Fibroblast of the aortic adventitia (primary cell): ENCODE measurements around the gene FFAR2. TPM values are rescaled to one million over a fixed set of nuclear protein-coding genes. Genes with fewer than 3 reads are reported as not detected.

Source experiments
- DNase-seq: peaks from one replicate; pipeline ENCODE4 v3.0.0-alpha.2; 2010; ENCODE audit warnings: low read depth
- H3K4me3 ChIP-seq: 2 replicates; pipeline ENCODE4 v1.5.1; 2011; ENCODE audit warnings: low read depth, mild to moderate bottlenecking, control low read depth, low read length, moderate library complexity
- CTCF ChIP-seq: IDR thresholded peaks from 2 replicates; pipeline ENCODE4 v1.5.1; 2011; ENCODE audit warnings: mild to moderate bottlenecking, low read length, control low read depth, inconsistent platforms; ENCODE audit not compliant: insufficient read depth
- small RNA-seq: library from RNA; depleted of rRNA; stranded (forward); fragments of <200 nt; gene quantifications from one replicate; pipeline ENCODE3, GENCODE V24; 2012
- total RNA-seq: library from RNA; depleted of rRNA; stranded (reverse); fragments of >200 nt; gene quantifications from 2 replicates; pipeline ENCODE4 v1.2.3, GENCODE V29; 2012; ENCODE audit warnings: low replicate concordance

FFAR2 gene
- total RNA-seq, 1 donor, result not detected

GRCh38 chr19:35495107-35496064, 47.3 kb downstream of the FFAR2 start:
- no peak overlapping the region for H3K4me3 ChIP-seq
- DNase-seq, result peak; percentile 63

GRCh38 chr19:35497406-35497805, 49.3 kb downstream of the FFAR2 start:
- no peak for TF ChIP-seq CTCF
- DNase-seq, result no peak
- no peak overlapping the region for H3K4me3 ChIP-seq

More at GRCh38 chr19:35495107-35496064, 47.3 kb downstream of the FFAR2 start:
- TF ChIP-seq CTCF, result peak; percentile 100

GRCh38 chr19:35498220-35498619, 50.2 kb downstream of the FFAR2 start:
- no peak overlapping the region for H3K4me3 ChIP-seq
- no peak for DNase-seq
- no peak for TF ChIP-seq CTCF

GRCh38 chr19:35498984-35499527, 51.0 kb downstream of the FFAR2 start:
- no peak overlapping the region for H3K4me3 ChIP-seq
- DNase-seq, result no peak
- TF ChIP-seq CTCF, result no peak

- TF ChIP-seq CTCF, result no peak
- no peak overlapping the region for H3K4me3 ChIP-seq
- no peak for DNase-seq
These were observed 52.6 kb downstream of the FFAR2 start for GRCh38 chr19:35500611-35501010.

Small RNAs within 50 kb of the gene (small RNA-seq; reads per million reads assigned to genes)
- gene RN7SL491P, result not detected

Other genes with a start within 250 kb of the FFAR2 start
- not detected in 2 replicates for gene FAM187B, start 219.5 kb upstream of the FFAR2 start, total RNA-seq
- gene LSR, start 199.3 kb upstream of the FFAR2 start, total RNA-seq, result 0.54 TPM in 1 of 2 replicates, not detected in the other
- gene USF2, start 179.3 kb upstream of the FFAR2 start, total RNA-seq, result 51.6 and 72.9 TPM in 2 replicates
- not detected in 2 replicates for gene HAMP, start 165.7 kb upstream of the FFAR2 start, total RNA-seq
- not detected in 2 replicates for gene MAG, start 156.1 kb upstream of the FFAR2 start, total RNA-seq
- not detected in 2 replicates for gene CD22, start 119.1 kb upstream of the FFAR2 start, total RNA-seq
- not detected in 2 replicates for gene FFAR1, start 100.4 kb upstream of the FFAR2 start, total RNA-seq
- gene FFAR3, start 89.8 kb upstream of the FFAR2 start, total RNA-seq, result not detected in 2 replicates
- gene GPR42, start 77.2 kb upstream of the FFAR2 start, total RNA-seq, result not detected in 2 replicates
- not detected in 2 replicates for gene KRTDAP, start 42.2 kb downstream of the FFAR2 start, total RNA-seq
- gene DMKN, start 65.4 kb downstream of the FFAR2 start, total RNA-seq, result 11.4 and 63.0 TPM in 2 replicates
- gene SBSN, start 80.1 kb downstream of the FFAR2 start, total RNA-seq, result 4.1 and 13.2 TPM in 2 replicates
- gene GAPDHS, start 85.2 kb downstream of the FFAR2 start, total RNA-seq, result not detected in 2 replicates
- 25.0 and 63.7 TPM in 2 replicates for gene TMEM147, start 97.4 kb downstream of the FFAR2 start, total RNA-seq
- not detected in 2 replicates for gene ATP4A, start 115.4 kb downstream of the FFAR2 start, total RNA-seq
- not detected in 2 replicates for gene PMIS2, start 137.9 kb downstream of the FFAR2 start, total RNA-seq
- gene HAUS5, start 164.5 kb downstream of the FFAR2 start, total RNA-seq, result 5.7 and 9.9 TPM in 2 replicates
- gene RBM42, start 180.8 kb downstream of the FFAR2 start, total RNA-seq, result 43.0 and 65.2 TPM in 2 replicates
- 0.81 and 1.6 TPM in 2 replicates for gene ETV2, start 193.5 kb downstream of the FFAR2 start, total RNA-seq
- gene COX6B1, start 200.1 kb downstream of the FFAR2 start, total RNA-seq, result 104 and 327 TPM in 2 replicates
- gene UPK1A, start 218.3 kb downstream of the FFAR2 start, total RNA-seq, result not detected in 2 replicates